H54 (cell line): Measurements from ENCODE around the gene KDM1A.

ENCODE experiments used
- DNase-seq: peaks from one replicate; pipeline ENCODE4 v3.0.0; 2011; ENCODE audit warnings: low spot score, mixed read lengths; ENCODE audit not compliant: insufficient read length
- FAIRE-seq: peaks from 3 replicates; lab custom pipeline; 2011; peaks lifted over from hg19 to GRCh38; lab: Jason Lieb, UNC
- POLR2A ChIP-seq: IDR thresholded peaks from 2 replicates; pipeline ENCODE4 v1.6.1; 2011; ENCODE audit warnings: low read depth, mild to moderate bottlenecking, low read length

KDM1A gene

GRCh38 chr1:23079025-23079424 lies 59.8 kb downstream of the KDM1A start:
- no peak for TF ChIP-seq POLR2A
- DNase-seq: no peak
- no peak for FAIRE-seq

- no peak for DNase-seq
- FAIRE-seq: no peak
- no peak for TF ChIP-seq POLR2A
Observed at GRCh38 chr1:23080885-23081284, 61.6 kb downstream of the KDM1A start.

GRCh38 chr1:23081376-23081775 lies 62.1 kb downstream of the KDM1A start:
- no peak for TF ChIP-seq POLR2A
- no peak for FAIRE-seq
- no peak for DNase-seq

- FAIRE-seq: no peak
- no peak for TF ChIP-seq POLR2A
Observed at GRCh38 chr1:23083714-23084480, 64.6 kb downstream of the KDM1A start.

GRCh38 chr1:23084880-23085279 lies 65.6 kb downstream of the KDM1A start:
- FAIRE-seq (no peak), DNase-seq (no peak)
- no peak for TF ChIP-seq POLR2A

More at GRCh38 chr1:23083714-23084480, 64.6 kb downstream of the KDM1A start:
- DNase-seq: no peak

GRCh38 chr1:23085696-23086095 lies 66.4 kb downstream of the KDM1A start:
- TF ChIP-seq POLR2A: no peak
- FAIRE-seq (no peak), DNase-seq (no peak)

- FAIRE-seq: no peak
- no peak for DNase-seq
- no peak for TF ChIP-seq POLR2A
Observed at GRCh38 chr1:23088027-23088426, 68.8 kb downstream of the KDM1A start.

- DNase-seq (no peak), FAIRE-seq (no peak)
- TF ChIP-seq POLR2A: no peak
Observed at GRCh38 chr1:23090056-23090455, 70.8 kb downstream of the KDM1A start.

- FAIRE-seq (no peak), DNase-seq (no peak)
- no peak for TF ChIP-seq POLR2A
Observed at GRCh38 chr1:23091545-23091944, 72.3 kb downstream of the KDM1A start.

- FAIRE-seq (no peak), DNase-seq (no peak)
- TF ChIP-seq POLR2A: no peak
Observed at GRCh38 chr1:23092447-23092846, 73.2 kb downstream of the KDM1A start.

- FAIRE-seq (no peak), DNase-seq (no peak)
- no peak for TF ChIP-seq POLR2A
Observed at GRCh38 chr1:23097316-23097715, 78.0 kb downstream of the KDM1A start.

- no peak for DNase-seq
- peak; percentile 93 for FAIRE-seq
- no peak for TF ChIP-seq POLR2A
Observed at GRCh38 chr1:23098463-23099170, 79.3 kb downstream of the KDM1A start.

GRCh38 chr1:23099171-23099536 lies 79.9 kb downstream of the KDM1A start:
- DNase-seq (no peak), FAIRE-seq (no peak)
- no peak for TF ChIP-seq POLR2A

GRCh38 chr1:23100074-23100748 lies 80.9 kb downstream of the KDM1A start:
- no peak for TF ChIP-seq POLR2A
- peak; percentile 98 for FAIRE-seq
- DNase-seq: peak; percentile 43
